GM18511 (cell line): ENCODE measurements around the gene SLN.

Source experiments
- ATAC-seq: cut with Tn5 transposase; IDR thresholded peaks from one replicate; pipeline ENCODE4 v1.9.1; 2021; ENCODE audit warnings: mild to moderate bottlenecking, moderate library complexity; ENCODE audit not compliant: unreplicated experiment

The SLN gene

GRCh38 chr11:107719557-107720302 lies 7.9 kb upstream of the SLN start:
- no peak for ATAC-seq

DNA sequence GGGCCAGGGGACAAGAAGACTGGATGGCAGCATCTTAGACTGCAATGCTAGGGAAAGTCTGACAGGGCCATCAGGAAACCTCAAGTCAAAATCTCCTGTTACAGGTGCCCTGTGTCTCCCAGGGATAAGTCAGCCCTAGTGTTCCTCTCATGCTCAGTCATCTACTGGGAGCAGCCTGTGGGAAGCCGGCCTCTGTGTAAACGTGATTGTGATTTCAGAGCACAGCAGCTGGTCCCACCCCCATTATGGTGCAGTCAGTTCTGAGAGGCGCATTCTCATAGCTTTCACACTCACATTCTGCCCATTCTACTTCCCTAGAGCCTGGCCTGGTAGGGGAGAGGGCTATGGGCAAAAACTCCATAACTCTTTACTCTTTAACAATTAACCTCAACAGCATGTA lies 7.2 kb upstream of the SLN start:
- no peak for ATAC-seq

DNA sequence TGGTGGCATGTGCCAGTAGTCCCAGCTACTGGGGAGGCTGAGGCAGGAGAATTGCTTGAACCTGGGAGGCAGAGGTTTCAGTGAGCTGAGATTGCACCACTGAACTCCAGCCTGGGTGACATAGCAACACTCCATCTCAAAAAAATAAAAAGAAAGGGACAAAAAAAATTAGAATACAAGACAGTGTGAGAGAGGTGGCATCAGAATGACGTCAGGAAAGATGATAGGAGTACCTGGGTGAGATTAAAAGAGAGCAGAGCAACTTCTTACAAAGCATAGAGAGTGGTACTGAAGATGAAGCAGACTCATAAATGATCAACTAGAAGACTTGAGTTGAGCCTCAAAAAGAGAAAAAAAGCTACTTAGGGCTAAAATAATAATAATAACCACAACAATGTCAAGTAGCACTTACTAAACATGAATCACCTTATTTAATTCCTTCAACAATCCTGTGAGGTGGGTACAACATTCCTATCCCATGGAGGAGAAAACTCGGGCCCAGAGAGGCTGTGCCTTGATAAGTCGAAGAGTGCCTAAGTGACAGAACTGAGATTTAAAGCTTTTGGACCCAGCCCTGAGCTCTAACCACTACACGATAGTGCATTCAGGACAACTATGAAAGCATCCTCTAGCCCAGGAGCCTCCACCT lies 5.2 kb upstream of the SLN start:
- ATAC-seq: no peak

- ATAC-seq: no peak
Measured at GRCh38 chr11:107713009-107713408, 1.2 kb upstream of the SLN start.

DNA sequence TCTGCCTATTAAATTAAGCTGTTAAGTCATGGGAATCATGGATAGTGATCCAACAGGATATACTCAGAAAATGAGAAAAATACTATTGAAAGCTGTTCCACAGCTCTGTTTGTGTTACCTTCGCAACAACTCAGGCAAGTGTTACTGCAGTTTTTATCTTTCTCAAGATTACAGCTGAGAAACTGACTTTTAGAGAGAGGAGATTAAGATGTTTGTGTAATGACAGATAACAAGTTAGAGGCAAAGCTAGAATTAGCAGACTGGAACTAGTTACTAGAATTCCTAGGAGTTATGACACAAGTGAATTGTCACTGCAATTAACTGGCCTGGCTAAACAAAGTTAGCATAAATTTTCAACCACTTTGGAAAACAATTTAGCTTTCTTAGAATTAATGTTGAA lies 1.6 kb downstream of the SLN start:
- ATAC-seq: no peak

- no peak for ATAC-seq
Measured at GRCh38 chr11:107708792-107709191, 3.1 kb downstream of the SLN start.

- ATAC-seq: no peak
Measured at GRCh38 chr11:107707807-107708206, 4.0 kb downstream of the SLN start.

GRCh38 chr11:107707215-107707671 lies 4.6 kb downstream of the SLN start:
- no peak for ATAC-seq

DNA sequence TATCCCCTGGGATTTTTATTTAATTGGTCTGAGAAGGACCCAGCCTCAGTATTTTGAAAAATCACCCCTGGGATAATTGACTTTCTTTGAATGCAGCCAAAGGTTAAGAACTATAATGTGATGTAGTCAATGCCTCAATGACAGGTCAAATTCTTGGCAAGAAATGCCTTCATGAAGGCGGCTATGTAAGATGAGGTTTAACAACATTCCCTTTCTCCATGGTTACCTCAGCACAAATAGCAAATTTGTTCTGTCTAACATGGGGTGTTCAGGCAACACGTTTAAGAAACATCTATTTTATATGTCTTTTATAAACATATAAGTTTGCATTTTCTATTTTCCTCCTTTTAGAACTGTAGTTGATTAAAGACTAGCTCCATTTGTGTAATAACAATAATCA lies 5.3 kb downstream of the SLN start:
- no peak for ATAC-seq

GRCh38 chr11:107705027-107705426 lies 6.8 kb downstream of the SLN start:
- ATAC-seq: no peak

DNA sequence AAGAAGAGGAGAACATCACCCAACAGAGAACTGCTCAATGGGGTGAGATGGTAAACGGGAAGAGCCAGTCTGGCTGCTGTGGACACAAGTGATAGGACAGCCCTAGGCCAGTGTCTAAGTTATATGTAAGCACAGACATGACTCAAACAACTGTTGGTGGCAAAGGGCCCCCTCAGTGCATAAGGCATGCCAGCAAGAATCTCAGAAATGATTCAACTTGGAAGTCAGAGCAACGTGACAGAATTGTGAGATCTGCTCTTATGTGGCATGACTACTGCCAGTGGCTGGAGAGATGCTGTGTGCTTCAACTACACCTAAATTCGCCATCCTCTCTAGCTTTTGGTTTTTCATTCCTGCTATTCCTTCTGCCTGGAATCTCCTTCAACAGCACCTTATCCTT lies 7.4 kb downstream of the SLN start:
- no peak for ATAC-seq

- no peak for ATAC-seq
Measured at GRCh38 chr11:107702723-107703122, 9.1 kb downstream of the SLN start.

GRCh38 chr11:107702109-107702660 lies 9.7 kb downstream of the SLN start:
- no peak for ATAC-seq

GRCh38 chr11:107699371-107700285 lies 12.2 kb downstream of the SLN start:
- no peak for ATAC-seq

- no peak for ATAC-seq
Measured at GRCh38 chr11:107697291-107697690, 14.6 kb downstream of the SLN start.

DNA sequence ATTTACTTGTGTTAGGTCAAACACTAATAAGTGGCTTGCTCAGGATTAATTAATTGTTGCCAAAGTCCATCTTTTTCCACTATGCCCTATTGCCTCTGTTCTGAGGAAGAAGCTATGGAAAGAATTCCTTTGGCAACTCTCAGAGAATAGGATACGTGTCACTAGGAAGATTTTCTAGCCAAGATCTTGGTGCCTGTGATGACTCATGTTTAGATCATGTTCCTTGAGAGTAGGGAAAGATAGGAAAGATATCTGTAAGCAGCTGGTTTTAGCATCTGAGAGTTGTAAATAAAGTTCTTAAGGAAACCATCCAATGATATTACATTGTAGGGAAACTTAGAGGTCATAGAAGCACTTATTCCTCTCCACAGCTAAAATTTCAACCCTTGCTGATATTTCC lies 15.7 kb downstream of the SLN start:
- no peak for ATAC-seq

DNA sequence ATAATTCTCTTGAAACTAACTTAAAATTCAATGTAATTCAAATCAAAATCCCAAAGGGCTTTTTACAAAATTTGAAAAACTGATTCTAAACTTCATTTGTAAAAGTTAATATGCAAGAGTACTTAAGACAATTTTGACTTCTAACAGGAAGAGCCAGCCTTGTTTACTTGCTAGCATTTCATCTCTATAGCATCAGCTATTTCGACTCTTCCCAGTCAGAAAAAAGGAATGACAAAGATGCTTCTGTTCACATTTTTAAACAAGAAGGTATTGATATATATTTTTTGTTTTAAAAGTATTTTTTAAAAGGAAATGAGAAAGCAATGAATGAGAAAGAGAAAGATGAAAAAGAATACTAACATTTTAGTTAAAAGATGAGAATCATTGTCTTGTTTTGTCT lies 16.4 kb downstream of the SLN start:
- no peak for ATAC-seq

GRCh38 chr11:107691000-107691750 lies 20.7 kb downstream of the SLN start:
- no peak for ATAC-seq

- ATAC-seq: peak; percentile 84
Measured at GRCh38 chr11:107689317-107690202, 22.3 kb downstream of the SLN start.
